Measurements from ENCODE around the gene FAM187B. TPM values are rescaled to one million over a fixed set of nuclear protein-coding genes. Genes with fewer than 3 reads are reported as not detected.

FAM187B gene
- total RNA-seq, 1 donor from 2014 or later = not detected

DNA sequence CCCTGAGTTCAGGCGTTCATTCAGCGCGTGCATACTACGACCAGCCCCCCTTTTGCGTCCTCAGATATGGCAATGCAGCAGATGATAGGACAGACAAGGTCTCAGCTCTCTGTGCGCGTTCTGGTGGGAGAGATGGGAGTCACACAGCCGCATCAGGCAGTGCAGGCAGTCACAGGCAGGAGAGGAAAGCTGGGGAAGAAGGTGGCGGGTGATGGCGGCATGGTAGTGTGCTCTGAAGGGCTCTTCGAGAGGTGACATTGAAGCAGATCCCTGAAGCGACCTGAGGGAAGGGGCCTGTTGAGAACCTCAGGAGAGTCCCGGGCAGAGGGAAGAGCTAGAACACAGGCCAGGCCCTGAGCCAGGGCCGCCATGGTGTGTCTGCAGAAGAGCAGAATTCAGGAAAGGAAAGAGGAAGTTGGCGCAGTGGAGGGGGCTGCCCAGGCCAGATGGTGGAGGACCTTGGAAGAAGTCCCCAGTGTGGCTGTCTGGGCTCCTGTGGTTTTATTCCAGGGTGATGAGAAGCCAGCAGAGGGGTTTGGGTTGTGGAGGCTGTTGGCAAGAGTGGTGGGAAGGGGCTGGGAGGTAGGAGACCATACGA lies 43.7 kb upstream of the FAM187B start:
- H3K4me3 ChIP-seq = no peak overlapping the region
- intact Hi-C loops (cut with micrococcal nuclease) = no loop called here
- H3K4me1 ChIP-seq = peaks cover 26% of the 10 kb centered on the region
- DNase-seq = no peak
- peaks cover 58% of the 10 kb centered on the region for H3K36me3 ChIP-seq
- no peak for TF ChIP-seq CTCF (IDR thresholded peaks at IDR 0.05; ENCODE audit: borderline replicate concordance)
- H3K9me3 ChIP-seq (replicated peaks) = no peaks in the 10 kb centered on the region
- H3K27me3 ChIP-seq (ENCODE audit: low read depth) = no peaks in the 10 kb centered on the region
- H3K27ac ChIP-seq (replicated peaks) = no peak overlapping the region

- intact Hi-C loops (cut with micrococcal nuclease) = no loop called here
- TF ChIP-seq CTCF (IDR thresholded peaks at IDR 0.05; ENCODE audit: borderline replicate concordance) = no peak
These were observed 43.0 kb upstream of the FAM187B start for GRCh38 chr19:35271546-35271945.

GRCh38 chr19:35270381-35270811 lies 41.9 kb upstream of the FAM187B start:
- no peak overlapping the region for H3K27ac ChIP-seq (replicated peaks)
- peaks cover 43% of the 10 kb centered on the region for H3K4me1 ChIP-seq
- H3K36me3 ChIP-seq = peaks cover 41% of the 10 kb centered on the region
- peak overlapping the region; percentile 95 for H3K4me3 ChIP-seq
- intact Hi-C loops (cut with micrococcal nuclease) = no loop called here
- H3K27me3 ChIP-seq (ENCODE audit: low read depth) = no peaks in the 10 kb centered on the region
- TF ChIP-seq CTCF (IDR thresholded peaks at IDR 0.05; ENCODE audit: borderline replicate concordance) = no peak
- H3K9me3 ChIP-seq (replicated peaks) = no peaks in the 10 kb centered on the region
- no peak for DNase-seq

More at GRCh38 chr19:35271546-35271945, 43.0 kb upstream of the FAM187B start:
- H3K9me3 ChIP-seq (replicated peaks) = no peaks in the 10 kb centered on the region
- no peaks in the 10 kb centered on the region for H3K27me3 ChIP-seq (ENCODE audit: low read depth)
- H3K27ac ChIP-seq (replicated peaks) = no peak overlapping the region
- peaks cover 52% of the 10 kb centered on the region for H3K36me3 ChIP-seq
- DNase-seq = no peak
- peaks cover 32% of the 10 kb centered on the region for H3K4me1 ChIP-seq
- no peak overlapping the region for H3K4me3 ChIP-seq

DNA sequence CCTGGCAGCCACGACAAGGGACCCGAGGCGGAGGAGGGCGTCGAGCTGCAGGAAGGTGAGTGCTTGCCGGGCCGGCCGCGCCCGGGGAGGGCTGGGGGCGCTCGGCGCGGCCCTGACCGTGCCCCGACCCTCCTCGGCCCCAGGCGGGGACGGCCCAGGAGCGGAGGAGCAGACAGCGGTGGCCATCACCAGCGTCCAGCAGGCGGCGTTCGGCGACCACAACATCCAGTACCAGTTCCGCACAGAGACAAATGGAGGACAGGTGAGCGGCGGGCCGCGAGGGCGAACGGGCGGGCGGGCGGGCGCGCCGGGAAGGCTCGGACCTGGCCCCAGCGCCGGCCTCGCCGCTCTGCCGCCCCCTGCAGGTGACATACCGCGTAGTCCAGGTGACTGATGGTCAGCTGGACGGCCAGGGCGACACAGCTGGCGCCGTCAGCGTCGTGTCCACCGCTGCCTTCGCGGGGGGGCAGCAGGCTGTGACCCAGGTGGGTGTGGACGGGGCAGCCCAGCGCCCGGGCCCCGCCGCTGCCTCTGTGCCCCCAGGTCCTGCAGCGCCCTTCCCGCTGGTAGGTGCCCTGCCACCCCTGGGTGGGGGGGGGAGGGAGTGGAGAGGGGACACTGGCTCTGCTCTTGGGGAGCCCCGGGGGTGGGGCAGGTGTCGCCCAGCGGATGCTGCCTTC lies 41.0 kb upstream of the FAM187B start:
- Histone ChIP-seq H3K4me3 (peak overlapping the region; percentile 95), H3K27me3 (ENCODE audit: low read depth) (no peaks in the 10 kb centered on the region), H3K9me3 (replicated peaks) (no peaks in the 10 kb centered on the region), H3K27ac (replicated peaks) (peak overlapping the region; percentile 99), H3K36me3 (peaks cover 40% of the 10 kb centered on the region), H3K4me1 (peaks cover 51% of the 10 kb centered on the region)
- TF ChIP-seq CTCF (IDR thresholded peaks at IDR 0.05; ENCODE audit: borderline replicate concordance) = peak; percentile 88
- intact Hi-C loops (cut with micrococcal nuclease) = no loop called here
- DNase-seq = peak; percentile 88

DNA sequence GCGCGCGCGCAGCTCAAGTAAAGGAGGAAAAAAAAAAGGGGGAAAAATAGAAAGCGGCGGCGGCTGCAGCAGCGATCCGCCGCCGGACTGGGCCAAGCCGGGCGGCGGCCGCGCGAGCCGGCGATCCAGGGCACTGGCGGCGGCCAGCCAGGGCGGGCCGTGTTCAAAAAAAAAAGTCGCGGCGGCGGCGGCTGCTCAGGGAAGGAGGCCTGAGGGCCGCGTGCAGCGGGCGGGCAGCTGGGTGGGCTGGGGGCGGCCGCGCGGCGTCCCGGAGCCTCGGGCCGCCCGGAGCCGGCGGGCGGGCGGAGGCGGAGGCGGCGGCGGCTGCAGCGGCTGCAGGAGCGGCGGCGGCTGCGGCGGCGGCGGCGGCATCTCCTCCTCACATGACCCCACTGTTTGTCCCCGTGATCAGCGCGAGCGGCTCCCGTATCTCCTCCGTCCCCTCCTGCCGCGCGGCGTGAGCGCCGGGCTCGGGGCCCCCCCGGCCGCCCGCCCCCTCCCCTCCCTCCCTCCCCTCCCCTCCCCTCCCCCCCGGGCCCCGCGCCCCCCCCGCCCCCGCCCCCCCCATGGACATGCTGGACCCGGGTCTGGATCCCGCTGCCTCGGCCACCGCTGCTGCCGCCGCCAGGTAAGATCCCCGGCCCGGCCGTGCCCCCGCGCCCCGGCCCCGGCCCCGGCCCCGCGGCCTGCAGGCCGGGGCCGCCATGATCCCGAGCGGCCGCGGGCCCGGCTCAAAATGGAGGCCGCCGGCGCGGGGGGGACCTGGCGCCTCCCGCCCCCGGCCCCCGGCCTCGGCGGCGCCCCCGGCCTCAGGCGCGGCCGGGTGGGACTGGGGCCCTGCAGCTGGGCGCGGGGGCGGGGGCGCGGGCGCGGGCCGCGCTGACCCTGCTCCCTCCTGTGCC lies 40.2 kb upstream of the FAM187B start, which contains the start of gene USF2:
TSS of gene USF2 (plus strand) at position 427 of the 902 bp plus-strand sequence. CDS start at position 567, 140 bp downstream.
- Histone ChIP-seq H3K27ac (replicated peaks) (peak within 1 kb of the TSS; percentile 99), H3K27me3 (ENCODE audit: low read depth) (no peaks in the 10 kb centered on the region), H3K4me3 (peak within 1 kb of the TSS; percentile 95), H3K4me1 (peaks cover 59% of the 10 kb centered on the region), H3K9me3 (replicated peaks) (no peaks in the 10 kb centered on the region), H3K36me3 (peaks cover 32% of the 10 kb centered on the region)
- intact Hi-C loops (cut with micrococcal nuclease) = no loop called here
- no peak for TF ChIP-seq CTCF (IDR thresholded peaks at IDR 0.05; ENCODE audit: borderline replicate concordance)
- peak; percentile 78 for DNase-seq
